Measurements from ENCODE around the gene WDR88. TPM values are rescaled to one million over a fixed set of nuclear protein-coding genes. Genes with fewer than 3 reads are reported as not detected.

WDR88 gene
- total RNA-seq, 3 donors from 2014 or later: not detected

GRCh38 chr19:33224694-33225457 is 93.0 kb downstream of the WDR88 start:
- H3K27me3 ChIP-seq: peaks cover 16 to 35% of the 10 kb centered on the region in 2 donors
- H3K4me1 ChIP-seq: no peaks in the 10 kb centered on the region
- intact Hi-C loops (cut with DNase I; ENCODE audit: low total_unique reads): no loop called here
- peaks cover 15 to 20% of the 10 kb centered on the region in 2 donors for H3K9me3 ChIP-seq
- DNase-seq (ENCODE audit: low spot score in 2 of 2): no peak
- TF ChIP-seq POLR2A (IDR thresholded peaks at IDR 0.05) (no peak), POLR2AphosphoS5 (IDR thresholded peaks at IDR 0.05) (no peak), CTCF (IDR thresholded peaks at IDR 0.05) (no peak)
- peak overlapping the region in 2 of 3 donors; percentile 24 to 67 for H3K4me3 ChIP-seq
- no peaks in the 10 kb centered on the region for H3K36me3 ChIP-seq
- no peak overlapping the region for H3K27ac ChIP-seq

Other genes with a start within 250 kb of the WDR88 start
- 10 to 100 TPM in 2 of 3 donors, 1 to 10 TPM in 1; 9.3 to 17.4 (median 16.7) TPM for gene CEP89, start 160.2 kb upstream of the WDR88 start, total RNA-seq
- gene FAAP24, start 159.9 kb upstream of the WDR88 start, total RNA-seq: 1 to 10 TPM in 2 of 3 donors, under 1 TPM in 1; 0.73 to 2.3 (median 1.8) TPM
- gene RHPN2, start 67.2 kb upstream of the WDR88 start, total RNA-seq: 10 to 100 TPM in 2 of 3 donors, 1 to 10 TPM in 1; 1.4 to 55.3 (median 35.4) TPM
- 10 to 100 TPM in 2 of 3 donors, 1 to 10 TPM in 1; 9.4 to 14.2 (median 12.5) TPM for gene GPATCH1, start 50.9 kb upstream of the WDR88 start, total RNA-seq
- 10 to 100 TPM; 15.1 to 29.5 (median 23.8) TPM for gene LRP3, start 62.2 kb downstream of the WDR88 start, total RNA-seq
- gene SLC7A10, start 93.7 kb downstream of the WDR88 start, total RNA-seq: 1 to 10 TPM in 2 of 3 donors, not detected in 1; 6.9 to 8.8 TPM
- 100 to 1,000 TPM in 1 of 3 donors, 10 to 100 TPM in 2; 35.1 to 263 (median 67.5) TPM for gene CEBPA, start 170.4 kb downstream of the WDR88 start, total RNA-seq
- gene CEBPG, start 241.6 kb downstream of the WDR88 start, total RNA-seq: 10 to 100 TPM; 23.3 to 32.0 (median 23.4) TPM